Endothelial cell (in vitro differentiated cells): Measurements from ENCODE around the gene LTB. TPM values are rescaled to one million over a fixed set of nuclear protein-coding genes. Genes with fewer than 3 reads are reported as not detected.

Source experiments
- DNase-seq: peaks from one replicate; pipeline ENCODE4 v3.0.0; 2021; ENCODE audit warnings: low spot score
- H3K27ac Mint-ChIP-seq: one replicate; pipeline ENCODE4 v1.8.0; 2021; ENCODE audit warnings: mixed read lengths, inconsistent platforms; ENCODE audit not compliant: unreplicated experiment
- H3K27me3 Mint-ChIP-seq: one replicate; pipeline ENCODE4 v1.8.0; 2021; ENCODE audit warnings: mild to moderate bottlenecking, moderate library complexity, mixed read lengths, inconsistent platforms; ENCODE audit not compliant: unreplicated experiment
- H3K36me3 Mint-ChIP-seq: one replicate; pipeline ENCODE4 v1.8.0; 2021; ENCODE audit warnings: mild to moderate bottlenecking, low read depth, mixed read lengths, inconsistent platforms; ENCODE audit not compliant: unreplicated experiment
- H3K4me1 Mint-ChIP-seq: one replicate; pipeline ENCODE4 v1.8.0; 2021; ENCODE audit warnings: mild to moderate bottlenecking, mixed read lengths, inconsistent platforms; ENCODE audit not compliant: unreplicated experiment
- H3K4me3 Mint-ChIP-seq: one replicate; pipeline ENCODE4 v1.8.0; 2021; ENCODE audit warnings: mild to moderate bottlenecking, mixed read lengths, inconsistent platforms; ENCODE audit not compliant: unreplicated experiment
- H3K9me3 Mint-ChIP-seq: one replicate; pipeline ENCODE4 v1.8.0; 2021; ENCODE audit warnings: mixed read lengths, inconsistent platforms; ENCODE audit not compliant: unreplicated experiment
- total RNA-seq: library from RNA; stranded (reverse); fragmentation: NEBNext Ultra II Directional; extraction: Animal tissue kit (Norgen Biotek cat#: 25700); gene quantifications from one replicate; pipeline ENCODE4 v1.2.1, GENCODE V29; 2021; ENCODE audit not compliant: unreplicated experiment
- TF ChIP-seq, protein P1 (sequence below): fragments of 200-600 bp; sonication (generic); IDR thresholded peaks from one replicate; pipeline ENCODE4 v1.5.0; 2021; ENCODE audit warnings: antibody characterized with exemption; ENCODE audit not compliant: unreplicated experiment

LTB gene
- total RNA-seq, 1 donor from 2014 or later, result not detected

DNA sequence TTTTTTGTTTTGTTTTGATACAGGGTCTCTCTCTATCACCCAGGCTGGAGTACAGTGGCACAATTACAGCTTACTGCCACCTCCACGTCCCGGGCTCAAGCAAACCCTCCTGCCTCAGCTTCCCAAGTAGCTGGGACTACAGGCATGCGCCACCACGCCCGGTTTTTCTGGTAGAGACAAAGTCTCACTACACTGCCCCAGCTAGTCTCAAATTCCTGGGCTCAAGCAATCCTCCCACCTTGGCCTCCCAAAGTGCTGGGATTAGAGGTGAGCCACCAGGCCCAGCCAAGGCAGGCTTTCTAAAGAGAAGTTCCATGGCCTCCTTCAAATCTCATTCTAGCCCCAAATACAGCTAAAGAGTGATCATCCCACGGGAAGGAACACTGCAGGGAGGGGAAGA, 48.2 kb downstream of the LTB start:
- no peak for DNase-seq
- Mint-ChIP-seq H3K27me3 (peaks cover 4% of the 10 kb centered on the region), H3K4me3 (no peak overlapping the region), H3K4me1 (peaks cover 7% of the 10 kb centered on the region), H3K27ac (no peak overlapping the region), H3K9me3 (no peaks in the 10 kb centered on the region), H3K36me3 (peaks cover 60% of the 10 kb centered on the region)
- TF ChIP-seq, protein P1, sequence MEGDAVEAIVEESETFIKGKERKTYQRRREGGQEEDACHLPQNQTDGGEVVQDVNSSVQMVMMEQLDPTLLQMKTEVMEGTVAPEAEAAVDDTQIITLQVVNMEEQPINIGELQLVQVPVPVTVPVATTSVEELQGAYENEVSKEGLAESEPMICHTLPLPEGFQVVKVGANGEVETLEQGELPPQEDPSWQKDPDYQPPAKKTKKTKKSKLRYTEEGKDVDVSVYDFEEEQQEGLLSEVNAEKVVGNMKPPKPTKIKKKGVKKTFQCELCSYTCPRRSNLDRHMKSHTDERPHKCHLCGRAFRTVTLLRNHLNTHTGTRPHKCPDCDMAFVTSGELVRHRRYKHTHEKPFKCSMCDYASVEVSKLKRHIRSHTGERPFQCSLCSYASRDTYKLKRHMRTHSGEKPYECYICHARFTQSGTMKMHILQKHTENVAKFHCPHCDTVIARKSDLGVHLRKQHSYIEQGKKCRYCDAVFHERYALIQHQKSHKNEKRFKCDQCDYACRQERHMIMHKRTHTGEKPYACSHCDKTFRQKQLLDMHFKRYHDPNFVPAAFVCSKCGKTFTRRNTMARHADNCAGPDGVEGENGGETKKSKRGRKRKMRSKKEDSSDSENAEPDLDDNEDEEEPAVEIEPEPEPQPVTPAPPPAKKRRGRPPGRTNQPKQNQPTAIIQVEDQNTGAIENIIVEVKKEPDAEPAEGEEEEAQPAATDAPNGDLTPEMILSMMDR, result no peak

DNA sequence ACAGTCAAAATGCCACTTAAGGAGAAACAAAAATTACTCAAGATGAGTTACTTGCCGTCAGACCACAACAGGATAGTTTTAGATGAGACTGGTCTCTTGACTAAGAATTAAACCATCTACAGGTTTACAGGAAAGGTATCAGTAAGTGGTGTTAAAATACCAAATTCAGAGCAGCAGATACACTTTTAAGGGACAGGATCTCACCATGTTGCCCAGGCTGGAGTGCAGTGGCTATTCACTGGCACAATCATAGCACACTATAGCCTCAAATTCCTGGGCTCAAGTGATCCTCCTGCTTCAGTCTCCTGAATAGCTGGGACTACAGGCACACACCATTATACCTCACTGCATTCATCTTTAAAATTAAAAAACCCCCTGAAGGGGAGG, 48.8 kb downstream of the LTB start:
- Mint-ChIP-seq H3K9me3 (no peaks in the 10 kb centered on the region), H3K27ac (no peak overlapping the region), H3K4me3 (no peak overlapping the region), H3K36me3 (peaks cover 54% of the 10 kb centered on the region), H3K27me3 (peaks cover 2% of the 10 kb centered on the region), H3K4me1 (peaks cover 1% of the 10 kb centered on the region)
- TF ChIP-seq, protein P1, result no peak
- DNase-seq, result no peak

DNA sequence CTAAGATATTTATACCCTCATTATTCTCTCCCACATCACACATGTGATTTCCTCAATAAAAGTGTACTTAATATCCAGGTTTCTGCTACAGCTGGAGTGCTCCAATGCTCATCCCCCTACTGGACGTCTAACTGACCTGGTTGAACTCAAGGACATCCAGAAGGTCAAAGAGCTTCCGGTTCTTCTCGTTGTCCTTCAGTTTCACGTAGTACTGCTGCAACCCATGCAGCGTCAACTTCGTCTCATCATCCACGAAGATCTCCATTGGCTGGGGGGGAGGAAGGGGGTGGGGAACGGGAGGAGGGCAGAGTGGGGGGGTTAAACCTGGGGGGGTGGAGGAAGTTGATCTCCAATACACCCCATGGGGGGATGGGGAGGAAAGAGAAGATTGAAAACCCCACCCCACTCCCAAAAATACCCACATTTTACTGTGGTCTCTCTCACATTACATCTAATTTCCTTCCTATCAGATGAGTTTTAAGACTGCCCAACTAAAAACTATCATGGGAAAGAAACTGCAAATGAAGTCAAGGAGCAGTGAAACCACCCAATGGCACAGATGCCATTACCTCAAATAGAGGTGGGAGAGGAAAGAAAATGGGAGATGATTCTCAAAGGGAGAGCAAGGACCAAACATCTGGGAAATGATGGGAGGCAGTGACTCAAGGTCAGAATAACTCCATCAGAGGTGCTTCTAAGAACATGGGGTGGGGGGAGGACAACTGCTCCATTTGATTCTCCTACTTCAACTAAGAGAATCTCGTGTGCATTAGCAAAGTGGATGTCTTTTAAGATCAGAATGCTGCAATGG, 49.4 kb downstream of the LTB start:
- H3K4me3 Mint-ChIP-seq, result no peak overlapping the region
- peaks cover 50% of the 10 kb centered on the region for H3K36me3 Mint-ChIP-seq
- H3K27ac Mint-ChIP-seq, result no peak overlapping the region
- TF ChIP-seq, protein P1, result no peak
- DNase-seq, result no peak
- H3K27me3 Mint-ChIP-seq, result peaks cover 2% of the 10 kb centered on the region
- no peaks in the 10 kb centered on the region for H3K4me1 Mint-ChIP-seq
- H3K9me3 Mint-ChIP-seq, result no peaks in the 10 kb centered on the region

DNA sequence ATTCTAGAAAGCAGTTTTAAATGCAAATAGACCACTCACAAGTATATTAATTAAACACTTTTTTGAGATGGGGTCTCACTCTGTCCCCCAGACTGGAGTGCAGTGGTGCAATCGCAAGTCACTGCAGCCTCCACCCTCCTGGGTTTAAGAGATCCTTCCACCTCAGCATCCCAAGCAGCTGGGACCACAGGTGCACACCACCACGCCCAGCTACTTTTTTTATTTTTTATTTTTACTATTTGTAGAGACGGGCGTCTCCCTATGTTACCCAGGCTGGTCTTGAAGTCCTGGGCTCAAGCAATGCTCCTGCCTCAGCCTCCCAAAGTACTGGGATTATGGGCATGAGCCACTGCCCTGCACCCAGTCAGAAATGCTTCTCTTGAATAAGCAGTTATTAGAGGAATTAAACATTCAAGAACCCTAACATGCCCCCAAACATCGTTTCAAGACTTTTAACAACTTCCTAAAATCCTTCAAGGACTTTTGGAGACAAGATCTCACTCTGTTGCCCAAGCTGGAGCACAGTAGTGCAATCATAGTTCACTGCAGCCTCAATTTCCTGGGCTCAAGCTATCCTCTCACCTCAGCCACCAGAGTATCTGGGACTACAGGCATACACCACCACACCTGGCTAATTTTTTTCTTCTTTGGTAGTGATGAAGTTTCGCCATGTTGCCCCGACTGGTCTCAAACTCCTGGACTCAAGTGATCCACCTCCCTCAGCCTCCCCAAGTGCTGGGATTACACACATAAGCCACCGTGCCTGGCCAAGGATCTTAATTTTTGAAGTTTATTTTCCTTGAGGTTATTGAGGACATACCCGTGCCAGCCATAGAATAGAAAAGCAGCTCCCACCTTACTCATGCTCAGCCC, 50.2 kb downstream of the LTB start:
- Mint-ChIP-seq H3K36me3 (peaks cover 50% of the 10 kb centered on the region), H3K4me3 (no peak overlapping the region), H3K4me1 (no peaks in the 10 kb centered on the region), H3K27me3 (peaks cover 2% of the 10 kb centered on the region), H3K27ac (no peak overlapping the region), H3K9me3 (no peaks in the 10 kb centered on the region)
- DNase-seq, result no peak
- TF ChIP-seq, protein P1, result no peak
